ENCODE results near the gene SLC25A21. TPM values are rescaled to one million over a fixed set of nuclear protein-coding genes. Genes with fewer than 3 reads are reported as not detected.
A peak's percentile ranks its signal among the peaks of the same experiment; 100 is the strongest.
"Not testable (repeated sequence)": the region's sequence is repeated elsewhere in the genome, so short reads cannot be mapped to it uniquely, and the experiment has no call there.

The SLC25A21 gene
- total RNA-seq, 1 donor from 2014 or later, result 1.2 TPM

- no peak overlapping the region for H3K27ac Mint-ChIP-seq (ENCODE audit: unreplicated experiment)
- DNase-seq (ENCODE audit: low spot score), result no peak
- H3K36me3 Mint-ChIP-seq (ENCODE audit: low read depth, unreplicated experiment), result no peaks in the 10 kb centered on the region
- H3K4me3 Mint-ChIP-seq (ENCODE audit: unreplicated experiment), result no peak overlapping the region
- H3K4me1 Mint-ChIP-seq (ENCODE audit: unreplicated experiment), result no peaks in the 10 kb centered on the region
- no peak for TF ChIP-seq CTCF (IDR thresholded peaks at IDR 0.05; ENCODE audit: unreplicated experiment)
- H3K27me3 Mint-ChIP-seq (ENCODE audit: unreplicated experiment), result no peaks in the 10 kb centered on the region
- H3K9me3 Mint-ChIP-seq (ENCODE audit: unreplicated experiment), result no peaks in the 10 kb centered on the region
These were observed 6.6 kb downstream of the SLC25A21 start for GRCh38 chr14:37165794-37166193.

- not testable (repeated sequence) for H3K27ac Mint-ChIP-seq (ENCODE audit: unreplicated experiment); H3K27me3 Mint-ChIP-seq (ENCODE audit: unreplicated experiment)
These were observed 10.1 kb downstream of the SLC25A21 start for GRCh38 chr14:37162307-37162706.

GRCh38 chr14:37157987-37158386 lies 14.4 kb downstream of the SLC25A21 start:
- DNase-seq (ENCODE audit: low spot score), result no peak
- no peaks in the 10 kb centered on the region for H3K36me3 Mint-ChIP-seq (ENCODE audit: low read depth, unreplicated experiment)
- no peaks in the 10 kb centered on the region for H3K4me1 Mint-ChIP-seq (ENCODE audit: unreplicated experiment)
- TF ChIP-seq CTCF (IDR thresholded peaks at IDR 0.05; ENCODE audit: unreplicated experiment), result no peak
- H3K27me3 Mint-ChIP-seq (ENCODE audit: unreplicated experiment), result peaks cover 4% of the 10 kb centered on the region
- no peak overlapping the region for H3K27ac Mint-ChIP-seq (ENCODE audit: unreplicated experiment)
- H3K9me3 Mint-ChIP-seq (ENCODE audit: unreplicated experiment), result no peaks in the 10 kb centered on the region
- H3K4me3 Mint-ChIP-seq (ENCODE audit: unreplicated experiment), result no peak overlapping the region

More at GRCh38 chr14:37162307-37162706, 10.1 kb downstream of the SLC25A21 start:
- DNase-seq (ENCODE audit: low spot score); H3K4me3 Mint-ChIP-seq (ENCODE audit: unreplicated experiment); H3K9me3 Mint-ChIP-seq (ENCODE audit: unreplicated experiment); H3K36me3 Mint-ChIP-seq (ENCODE audit: low read depth, unreplicated experiment); H3K4me1 Mint-ChIP-seq (ENCODE audit: unreplicated experiment): not testable (repeated sequence)

GRCh38 chr14:37153483-37153882 lies 18.9 kb downstream of the SLC25A21 start:
- TF ChIP-seq CTCF (IDR thresholded peaks at IDR 0.05; ENCODE audit: unreplicated experiment), result no peak
- Mint-ChIP-seq H3K36me3 (ENCODE audit: low read depth, unreplicated experiment) (no peaks in the 10 kb centered on the region), H3K27me3 (ENCODE audit: unreplicated experiment) (peaks cover 4% of the 10 kb centered on the region), H3K9me3 (ENCODE audit: unreplicated experiment) (no peaks in the 10 kb centered on the region), H3K27ac (ENCODE audit: unreplicated experiment) (no peak overlapping the region), H3K4me3 (ENCODE audit: unreplicated experiment) (no peak overlapping the region), H3K4me1 (ENCODE audit: unreplicated experiment) (peaks cover 3% of the 10 kb centered on the region)
- no peak for DNase-seq (ENCODE audit: low spot score)

- Mint-ChIP-seq H3K36me3 (ENCODE audit: low read depth, unreplicated experiment) (no peaks in the 10 kb centered on the region), H3K4me1 (ENCODE audit: unreplicated experiment) (peaks cover 3% of the 10 kb centered on the region), H3K9me3 (ENCODE audit: unreplicated experiment) (no peaks in the 10 kb centered on the region), H3K27ac (ENCODE audit: unreplicated experiment) (no peak overlapping the region), H3K4me3 (ENCODE audit: unreplicated experiment) (no peak overlapping the region), H3K27me3 (ENCODE audit: unreplicated experiment) (peaks cover 2% of the 10 kb centered on the region)
- no peak for DNase-seq (ENCODE audit: low spot score)
- TF ChIP-seq CTCF (IDR thresholded peaks at IDR 0.05; ENCODE audit: unreplicated experiment), result no peak
These were observed 19.4 kb downstream of the SLC25A21 start for GRCh38 chr14:37153005-37153404.

- no peak for DNase-seq (ENCODE audit: low spot score)
- H3K36me3 Mint-ChIP-seq (ENCODE audit: low read depth, unreplicated experiment), result no peaks in the 10 kb centered on the region
- H3K27me3 Mint-ChIP-seq (ENCODE audit: unreplicated experiment), result peaks cover 2% of the 10 kb centered on the region
- peak; percentile 85 for TF ChIP-seq CTCF (IDR thresholded peaks at IDR 0.05; ENCODE audit: unreplicated experiment)
- H3K4me3 Mint-ChIP-seq (ENCODE audit: unreplicated experiment), result no peak overlapping the region
- H3K4me1 Mint-ChIP-seq (ENCODE audit: unreplicated experiment), result peaks cover 3% of the 10 kb centered on the region
- H3K27ac Mint-ChIP-seq (ENCODE audit: unreplicated experiment), result no peak overlapping the region
- no peaks in the 10 kb centered on the region for H3K9me3 Mint-ChIP-seq (ENCODE audit: unreplicated experiment)
These were observed 22.0 kb downstream of the SLC25A21 start for GRCh38 chr14:37150414-37150813.

All from endothelial cell (in vitro differentiated cells).